Measurements from ENCODE around the gene FA2H.
"Not testable (repeated sequence)": the region's sequence is repeated elsewhere in the genome, so short reads cannot be mapped to it uniquely, and the experiment has no call there.

The FA2H gene, protein sequence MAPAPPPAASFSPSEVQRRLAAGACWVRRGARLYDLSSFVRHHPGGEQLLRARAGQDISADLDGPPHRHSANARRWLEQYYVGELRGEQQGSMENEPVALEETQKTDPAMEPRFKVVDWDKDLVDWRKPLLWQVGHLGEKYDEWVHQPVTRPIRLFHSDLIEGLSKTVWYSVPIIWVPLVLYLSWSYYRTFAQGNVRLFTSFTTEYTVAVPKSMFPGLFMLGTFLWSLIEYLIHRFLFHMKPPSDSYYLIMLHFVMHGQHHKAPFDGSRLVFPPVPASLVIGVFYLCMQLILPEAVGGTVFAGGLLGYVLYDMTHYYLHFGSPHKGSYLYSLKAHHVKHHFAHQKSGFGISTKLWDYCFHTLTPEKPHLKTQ

DNA sequence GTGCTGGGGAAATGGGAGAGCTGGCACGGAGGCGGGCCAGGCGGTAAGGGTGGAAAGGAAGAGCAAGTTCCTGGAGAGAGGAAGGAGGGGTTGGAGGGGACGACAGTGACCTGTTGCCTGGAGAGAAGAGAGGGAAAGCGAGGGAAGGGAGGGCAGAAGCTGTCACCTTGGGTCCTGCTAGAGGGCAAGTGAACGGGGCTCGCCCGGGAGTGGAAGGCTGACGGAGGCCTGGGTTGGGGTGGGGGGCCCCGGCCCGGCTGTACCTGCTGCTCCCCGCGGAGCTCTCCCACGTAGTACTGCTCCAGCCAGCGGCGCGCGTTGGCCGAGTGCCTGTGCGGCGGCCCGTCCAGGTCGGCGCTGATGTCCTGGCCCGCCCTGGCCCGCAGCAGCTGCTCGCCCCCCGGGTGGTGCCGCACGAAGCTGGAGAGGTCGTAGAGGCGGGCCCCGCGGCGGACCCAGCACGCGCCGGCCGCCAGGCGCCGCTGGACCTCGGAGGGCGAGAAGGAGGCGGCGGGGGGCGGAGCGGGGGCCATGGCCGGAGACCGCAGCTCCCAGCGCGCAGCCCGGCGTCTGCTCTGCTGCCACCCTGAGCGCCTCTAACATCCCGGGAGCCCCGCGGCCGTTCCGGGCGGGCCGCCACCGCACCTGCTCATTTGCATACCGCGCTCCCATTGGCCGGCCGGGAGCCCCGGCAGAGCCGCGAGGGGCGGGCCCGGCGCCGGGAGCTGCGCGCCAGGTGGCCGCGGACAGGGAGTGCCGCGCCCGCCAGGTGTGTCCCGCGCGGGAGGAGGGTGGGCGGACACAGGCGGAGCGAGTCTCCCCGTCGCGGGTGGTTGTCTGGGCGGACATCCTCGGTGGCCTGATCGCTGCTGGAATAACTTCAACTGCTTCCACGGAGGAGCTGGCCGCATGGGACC lies at the start of gene FA2H:
TSS of gene FA2H (minus strand) at position 598 of the 917 bp plus-strand sequence. CDS start at position 533, 65 bp downstream.
- no peaks in the 10 kb centered on the region for H3K9me3 ChIP-seq (ENCODE audit: control insufficient read depth in 5 of 5, low read length in 5 of 5)
- H3K9ac ChIP-seq (ENCODE audit: low read length in 5 of 5): peak within 1 kb of the TSS in 1 of 5 donors; percentile 56
- peak within 1 kb of the TSS; percentile 19 to 57 (median 36) for H3K4me3 ChIP-seq (ENCODE audit: low read depth in 1 of 5, low read length in 5 of 5)
- H3K27me3 ChIP-seq (ENCODE audit: control insufficient read depth in 5 of 5, insufficient read depth in 4 of 5, low read length in 5 of 5): peaks cover 18 to 28% (median 26%) of the 10 kb centered on the region in 5 donors
- no peaks in the 10 kb centered on the region for H3K36me3 ChIP-seq (ENCODE audit: control insufficient read depth in 5 of 5, insufficient read depth in 5 of 5, low read length in 5 of 5)
- H3K27ac ChIP-seq (ENCODE audit: low read depth, low read length): no peak within 1 kb of the TSS
- H3K4me1 ChIP-seq (ENCODE audit: control insufficient read depth in 5 of 5, insufficient read depth in 5 of 5, low read length in 5 of 5): peaks cover 0 to 15% (median 12%) of the 10 kb centered on the region in 5 donors

DNA sequence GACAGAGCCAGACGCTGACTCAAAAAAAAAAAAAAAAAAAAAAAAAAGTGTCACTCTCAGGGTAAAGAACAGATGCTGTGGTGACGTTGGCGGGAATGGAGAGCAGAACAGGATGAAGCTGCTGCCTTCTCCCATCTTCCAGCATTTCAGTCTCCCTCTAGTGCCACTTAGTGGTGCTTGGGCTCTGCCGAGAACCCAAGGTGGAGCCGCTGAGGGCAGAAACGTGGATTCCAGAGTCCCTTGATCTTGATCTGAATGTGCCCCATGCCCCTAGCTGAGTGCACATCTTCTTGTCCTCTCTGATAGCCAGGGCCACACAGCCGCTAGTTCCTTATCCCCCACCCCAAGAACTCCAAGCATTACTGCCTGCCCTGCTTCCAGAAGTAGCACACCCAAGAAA lies 43.2 kb upstream of the FA2H start:
- H3K9me3 ChIP-seq (ENCODE audit: control insufficient read depth in 5 of 5, low read length in 5 of 5): peaks cover 0 to 3% (median 0%) of the 10 kb centered on the region in 5 donors
- H3K9ac ChIP-seq (ENCODE audit: low read length in 5 of 5): no peak overlapping the region
- H3K36me3 ChIP-seq (ENCODE audit: control insufficient read depth in 5 of 5, insufficient read depth in 5 of 5, low read length in 5 of 5): no peaks in the 10 kb centered on the region
- H3K27ac ChIP-seq (ENCODE audit: low read depth, low read length): no peak overlapping the region
- peaks cover 0 to 4% (median 0%) of the 10 kb centered on the region in 5 donors for H3K27me3 ChIP-seq (ENCODE audit: control insufficient read depth in 5 of 5, insufficient read depth in 4 of 5, low read length in 5 of 5)
- peaks cover 0 to 5% (median 3%) of the 10 kb centered on the region in 5 donors for H3K4me1 ChIP-seq (ENCODE audit: control insufficient read depth in 5 of 5, insufficient read depth in 5 of 5, low read length in 5 of 5)
- H3K4me3 ChIP-seq (ENCODE audit: low read depth in 1 of 5, low read length in 5 of 5): no peak overlapping the region

DNA sequence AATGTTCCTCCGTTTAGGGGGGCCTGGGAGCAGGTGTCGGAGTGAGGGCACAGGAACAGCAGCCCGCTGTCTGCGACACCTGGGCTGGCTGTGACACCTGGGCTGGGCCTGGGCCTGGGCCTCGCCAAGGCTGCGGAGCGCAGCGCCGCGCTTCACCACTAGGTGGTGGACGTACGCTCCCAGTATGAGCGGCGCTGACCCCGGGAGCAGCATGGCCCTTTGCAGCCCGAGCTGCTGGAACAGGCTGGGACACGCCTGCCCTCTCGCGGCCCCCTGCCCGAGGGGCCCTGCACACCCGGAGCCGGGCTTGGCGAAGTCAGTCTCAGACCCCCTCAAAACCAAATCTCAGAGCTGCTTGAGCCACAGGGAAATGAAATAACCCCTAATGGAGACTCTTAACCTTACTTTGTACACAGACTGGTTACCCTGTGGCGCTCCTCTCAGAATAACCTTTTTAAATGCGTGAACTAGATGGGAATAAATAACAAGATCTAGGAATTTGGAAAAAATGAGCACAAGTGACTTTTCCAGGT lies 38.6 kb upstream of the FA2H start:
- H3K4me3 ChIP-seq (ENCODE audit: low read depth in 1 of 5, low read length in 5 of 5): no peak overlapping the region
- peaks cover 0 to 5% (median 3%) of the 10 kb centered on the region in 5 donors for H3K4me1 ChIP-seq (ENCODE audit: control insufficient read depth in 5 of 5, insufficient read depth in 5 of 5, low read length in 5 of 5)
- H3K27me3 ChIP-seq (ENCODE audit: control insufficient read depth in 5 of 5, insufficient read depth in 4 of 5, low read length in 5 of 5): no peaks in the 10 kb centered on the region
- H3K9ac ChIP-seq (ENCODE audit: low read length in 5 of 5): no peak overlapping the region
- H3K36me3 ChIP-seq (ENCODE audit: control insufficient read depth in 5 of 5, insufficient read depth in 5 of 5, low read length in 5 of 5): no peaks in the 10 kb centered on the region
- no peak overlapping the region for H3K27ac ChIP-seq (ENCODE audit: low read depth, low read length)
- H3K9me3 ChIP-seq (ENCODE audit: control insufficient read depth in 5 of 5, low read length in 5 of 5): no peaks in the 10 kb centered on the region

DNA sequence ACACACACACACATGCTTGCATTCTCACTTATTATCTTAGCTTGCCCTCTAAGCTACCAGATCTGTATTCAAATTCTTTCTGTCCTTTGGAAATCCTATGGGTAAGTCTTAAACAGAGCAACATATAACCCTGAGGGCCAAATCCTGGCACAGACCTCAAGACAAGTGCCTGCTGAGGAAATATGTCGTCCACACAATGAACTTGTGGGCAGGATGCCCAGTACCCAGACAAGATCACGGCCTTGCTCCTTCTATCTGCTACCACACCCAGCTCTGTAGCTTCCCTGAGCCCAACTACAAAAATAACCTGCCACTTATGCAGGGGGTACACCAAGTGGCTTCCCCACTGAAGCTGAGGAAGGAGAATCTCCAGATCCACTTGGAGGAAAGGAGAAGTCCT lies 37.3 kb upstream of the FA2H start:
- Histone ChIP-seq H3K4me1 (ENCODE audit: control insufficient read depth in 5 of 5, insufficient read depth in 5 of 5, low read length in 5 of 5) (peaks cover 0 to 5% (median 3%) of the 10 kb centered on the region in 5 donors), H3K4me3 (ENCODE audit: low read depth in 1 of 5, low read length in 5 of 5) (no peak overlapping the region), H3K27ac (ENCODE audit: low read depth, low read length) (no peak overlapping the region), H3K36me3 (ENCODE audit: control insufficient read depth in 5 of 5, insufficient read depth in 5 of 5, low read length in 5 of 5) (no peaks in the 10 kb centered on the region), H3K27me3 (ENCODE audit: control insufficient read depth in 5 of 5, insufficient read depth in 4 of 5, low read length in 5 of 5) (no peaks in the 10 kb centered on the region), H3K9me3 (ENCODE audit: control insufficient read depth in 5 of 5, low read length in 5 of 5) (no peaks in the 10 kb centered on the region), H3K9ac (ENCODE audit: low read length in 5 of 5) (peak overlapping the region in 1 of 5 donors; percentile 0)

DNA sequence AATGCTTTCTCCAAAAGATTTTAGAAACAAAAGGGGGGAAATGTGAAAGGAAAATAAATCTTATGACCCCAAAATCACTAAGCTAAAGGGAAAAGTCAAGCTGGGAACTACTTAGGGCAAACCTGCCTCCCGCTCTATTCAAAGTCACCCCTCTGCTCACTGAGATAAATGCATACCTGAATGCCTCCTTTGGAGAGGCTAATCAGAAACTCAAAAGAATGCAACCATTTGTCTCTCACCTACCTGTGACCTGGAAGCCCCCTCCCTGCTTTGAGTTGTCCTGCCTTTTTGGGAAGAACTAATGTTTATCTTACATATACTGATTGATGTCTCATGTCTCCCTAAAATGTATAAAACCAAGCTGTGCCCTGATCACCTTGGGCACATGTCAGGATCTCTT lies 36.6 kb upstream of the FA2H start:
- not testable (repeated sequence) for H3K36me3 ChIP-seq (ENCODE audit: control insufficient read depth in 5 of 5, insufficient read depth in 5 of 5, low read length in 5 of 5); H3K4me3 ChIP-seq (ENCODE audit: low read depth in 1 of 5, low read length in 5 of 5); H3K9me3 ChIP-seq (ENCODE audit: control insufficient read depth in 5 of 5, low read length in 5 of 5); H3K27ac ChIP-seq (ENCODE audit: low read depth, low read length); H3K4me1 ChIP-seq (ENCODE audit: control insufficient read depth in 5 of 5, insufficient read depth in 5 of 5, low read length in 5 of 5); H3K27me3 ChIP-seq (ENCODE audit: control insufficient read depth in 5 of 5, insufficient read depth in 4 of 5, low read length in 5 of 5); H3K9ac ChIP-seq (ENCODE audit: low read length in 5 of 5)

DNA sequence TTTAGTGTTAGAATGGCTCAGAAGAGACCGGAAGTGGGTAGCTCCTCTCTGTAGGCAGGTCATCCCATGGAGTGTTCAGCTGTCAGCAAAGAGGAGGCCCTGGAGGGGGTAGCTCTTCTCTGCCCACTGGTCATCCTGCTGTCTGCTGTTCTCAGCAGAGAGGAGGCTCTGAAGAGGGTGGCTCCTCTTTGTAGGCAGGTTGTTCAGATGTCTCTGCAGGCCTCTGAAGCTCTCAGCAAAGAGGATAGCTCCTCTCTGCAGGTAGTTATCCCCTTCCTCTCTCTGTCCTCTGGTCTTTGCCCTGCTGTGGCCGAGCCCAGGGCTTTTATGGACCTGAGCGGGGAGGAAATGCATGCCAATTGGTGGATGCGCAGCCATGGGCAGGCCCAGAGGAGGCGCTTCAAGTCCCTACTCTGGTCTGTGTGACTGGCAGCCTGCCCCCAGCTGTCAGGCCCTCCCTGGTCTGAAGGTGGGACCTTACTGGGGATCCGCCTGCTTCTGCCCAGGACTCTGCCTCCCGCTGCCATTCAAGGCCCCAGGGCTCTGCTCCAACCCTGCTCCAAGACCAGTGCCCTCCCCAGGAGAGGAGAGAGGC lies 32.5 kb upstream of the FA2H start:
- H3K9ac ChIP-seq (ENCODE audit: low read length in 5 of 5): no peak overlapping the region
- H3K27ac ChIP-seq (ENCODE audit: low read depth, low read length): no peak overlapping the region
- no peaks in the 10 kb centered on the region for H3K27me3 ChIP-seq (ENCODE audit: control insufficient read depth in 5 of 5, insufficient read depth in 4 of 5, low read length in 5 of 5)
- H3K4me3 ChIP-seq (ENCODE audit: low read depth in 1 of 5, low read length in 5 of 5): no peak overlapping the region
- no peaks in the 10 kb centered on the region for H3K4me1 ChIP-seq (ENCODE audit: control insufficient read depth in 5 of 5, insufficient read depth in 5 of 5, low read length in 5 of 5)
- H3K36me3 ChIP-seq (ENCODE audit: control insufficient read depth in 5 of 5, insufficient read depth in 5 of 5, low read length in 5 of 5): no peaks in the 10 kb centered on the region
- H3K9me3 ChIP-seq (ENCODE audit: control insufficient read depth in 5 of 5, low read length in 5 of 5): no peaks in the 10 kb centered on the region

DNA sequence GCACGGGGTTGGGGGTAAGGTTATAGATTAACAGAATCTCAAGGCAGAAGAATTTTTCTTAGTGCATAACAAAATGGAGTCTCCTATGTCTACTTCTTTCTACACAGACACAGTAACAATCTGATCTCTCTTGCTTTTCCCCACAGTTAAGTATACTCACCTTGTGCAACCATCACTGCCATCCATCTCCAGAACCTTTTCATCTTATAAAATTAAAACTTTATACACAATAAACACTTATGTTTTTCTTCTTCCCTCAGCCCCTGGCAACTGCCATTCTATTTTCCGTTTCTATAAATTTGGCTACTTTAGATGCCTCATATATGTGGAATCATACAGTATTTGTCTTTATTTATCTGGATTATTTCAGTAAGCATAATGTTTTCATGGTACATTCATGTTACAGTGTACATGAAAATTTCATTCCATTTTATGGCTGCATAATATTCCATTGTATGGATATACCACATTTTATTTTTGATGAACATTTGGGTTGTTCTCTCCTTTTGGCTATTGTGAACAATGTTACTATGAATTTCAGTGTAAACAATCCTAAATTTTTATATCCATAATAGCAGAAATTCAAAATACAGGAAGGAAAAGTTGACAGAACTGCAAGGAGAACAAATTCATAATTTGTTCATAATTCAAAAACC lies 25.7 kb upstream of the FA2H start:
- no peak overlapping the region for H3K27ac ChIP-seq (ENCODE audit: low read depth, low read length)
- H3K27me3 ChIP-seq (ENCODE audit: control insufficient read depth in 5 of 5, insufficient read depth in 4 of 5, low read length in 5 of 5): peaks cover 0 to 3% (median 0%) of the 10 kb centered on the region in 5 donors
- H3K9ac ChIP-seq (ENCODE audit: low read length in 5 of 5): no peak overlapping the region
- no peaks in the 10 kb centered on the region for H3K4me1 ChIP-seq (ENCODE audit: control insufficient read depth in 5 of 5, insufficient read depth in 5 of 5, low read length in 5 of 5)
- no peaks in the 10 kb centered on the region for H3K36me3 ChIP-seq (ENCODE audit: control insufficient read depth in 5 of 5, insufficient read depth in 5 of 5, low read length in 5 of 5)
- H3K9me3 ChIP-seq (ENCODE audit: control insufficient read depth in 5 of 5, low read length in 5 of 5): peaks cover 0 to 4% (median 3%) of the 10 kb centered on the region in 5 donors
- H3K4me3 ChIP-seq (ENCODE audit: low read depth in 1 of 5, low read length in 5 of 5): no peak overlapping the region

DNA sequence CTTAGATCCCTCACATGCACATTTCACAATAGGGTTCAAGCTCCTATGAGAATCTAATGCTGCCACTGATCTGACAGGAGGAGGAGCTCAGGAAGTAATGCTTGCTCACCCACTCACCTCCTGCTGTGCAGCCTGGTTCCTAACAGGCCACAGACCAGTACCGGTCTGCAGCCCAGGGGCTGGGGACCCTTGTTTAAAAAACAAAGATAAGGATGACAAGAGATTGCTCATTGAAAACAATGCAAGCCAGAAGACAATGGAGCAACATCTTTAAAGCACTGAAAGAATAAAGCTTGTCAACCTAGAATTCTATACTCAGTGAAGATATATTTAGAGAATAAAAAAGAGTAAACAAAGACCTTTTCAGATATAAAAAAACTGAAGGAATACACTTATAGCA lies 22.8 kb upstream of the FA2H start:
- peaks cover 0 to 6% (median 0%) of the 10 kb centered on the region in 5 donors for H3K27me3 ChIP-seq (ENCODE audit: control insufficient read depth in 5 of 5, insufficient read depth in 4 of 5, low read length in 5 of 5)
- H3K9me3 ChIP-seq (ENCODE audit: control insufficient read depth in 5 of 5, low read length in 5 of 5): peaks cover 0 to 4% (median 3%) of the 10 kb centered on the region in 5 donors
- no peaks in the 10 kb centered on the region for H3K36me3 ChIP-seq (ENCODE audit: control insufficient read depth in 5 of 5, insufficient read depth in 5 of 5, low read length in 5 of 5)
- no peak overlapping the region for H3K4me3 ChIP-seq (ENCODE audit: low read depth in 1 of 5, low read length in 5 of 5)
- H3K9ac ChIP-seq (ENCODE audit: low read length in 5 of 5): no peak overlapping the region
- no peak overlapping the region for H3K27ac ChIP-seq (ENCODE audit: low read depth, low read length)
- H3K4me1 ChIP-seq (ENCODE audit: control insufficient read depth in 5 of 5, insufficient read depth in 5 of 5, low read length in 5 of 5): no peaks in the 10 kb centered on the region

DNA sequence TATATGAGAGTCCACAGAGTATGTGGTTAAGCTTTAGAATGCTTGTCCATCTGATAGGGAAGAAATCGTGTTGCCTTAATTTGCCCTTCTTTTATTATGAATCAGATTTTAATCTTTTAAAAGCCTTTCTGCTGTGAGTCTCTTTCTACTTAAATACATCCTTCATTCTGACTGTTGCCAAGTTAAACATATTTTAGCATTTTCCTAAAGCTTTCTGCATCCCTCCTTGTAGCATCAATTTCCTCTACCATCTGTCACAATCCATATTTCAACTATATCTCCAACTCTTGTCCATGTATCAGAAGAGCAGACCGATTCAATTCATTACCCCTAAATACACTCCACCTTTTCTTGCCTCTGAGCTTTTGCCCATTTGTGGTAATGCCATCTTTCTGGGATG lies 20.5 kb upstream of the FA2H start:
- Histone ChIP-seq H3K4me1 (ENCODE audit: control insufficient read depth in 5 of 5, insufficient read depth in 5 of 5, low read length in 5 of 5) (no peaks in the 10 kb centered on the region), H3K27ac (ENCODE audit: low read depth, low read length) (no peak overlapping the region), H3K27me3 (ENCODE audit: control insufficient read depth in 5 of 5, insufficient read depth in 4 of 5, low read length in 5 of 5) (peaks cover 0 to 6% (median 0%) of the 10 kb centered on the region in 5 donors), H3K4me3 (ENCODE audit: low read depth in 1 of 5, low read length in 5 of 5) (no peak overlapping the region), H3K9me3 (ENCODE audit: control insufficient read depth in 5 of 5, low read length in 5 of 5) (peaks cover 0 to 7% (median 0%) of the 10 kb centered on the region in 5 donors), H3K36me3 (ENCODE audit: control insufficient read depth in 5 of 5, insufficient read depth in 5 of 5, low read length in 5 of 5) (no peaks in the 10 kb centered on the region), H3K9ac (ENCODE audit: low read length in 5 of 5) (no peak overlapping the region)
